IMR-90 (cell line): Measurements from ENCODE around the gene PROZ.

Experiments used
- POLR2A ChIP-seq: IDR thresholded peaks from 2 replicates; pipeline ENCODE4 v1.6.1; 2012; ENCODE audit warnings: mild to moderate bottlenecking, low read depth, low read length
- SMC3 ChIP-seq: fragments of 150-350 bp; IDR thresholded peaks from 2 replicates; pipeline ENCODE4 v1.6.1; 2016; ENCODE audit warnings: low read depth, mild to moderate bottlenecking, antibody characterized with exemption, low read length, moderate library complexity

- TF ChIP-seq POLR2A (no peak), SMC3 (no peak)
Observed at GRCh38 chr13:113205428-113205931, 47.0 kb downstream of the PROZ start.
